ENCODE measurements around the gene NPHP4.

NPHP4 gene

GRCh38 chr1:6003568-6004411 lies 11.6 kb upstream of the NPHP4 start:
- DNase-seq: no peak

DNA sequence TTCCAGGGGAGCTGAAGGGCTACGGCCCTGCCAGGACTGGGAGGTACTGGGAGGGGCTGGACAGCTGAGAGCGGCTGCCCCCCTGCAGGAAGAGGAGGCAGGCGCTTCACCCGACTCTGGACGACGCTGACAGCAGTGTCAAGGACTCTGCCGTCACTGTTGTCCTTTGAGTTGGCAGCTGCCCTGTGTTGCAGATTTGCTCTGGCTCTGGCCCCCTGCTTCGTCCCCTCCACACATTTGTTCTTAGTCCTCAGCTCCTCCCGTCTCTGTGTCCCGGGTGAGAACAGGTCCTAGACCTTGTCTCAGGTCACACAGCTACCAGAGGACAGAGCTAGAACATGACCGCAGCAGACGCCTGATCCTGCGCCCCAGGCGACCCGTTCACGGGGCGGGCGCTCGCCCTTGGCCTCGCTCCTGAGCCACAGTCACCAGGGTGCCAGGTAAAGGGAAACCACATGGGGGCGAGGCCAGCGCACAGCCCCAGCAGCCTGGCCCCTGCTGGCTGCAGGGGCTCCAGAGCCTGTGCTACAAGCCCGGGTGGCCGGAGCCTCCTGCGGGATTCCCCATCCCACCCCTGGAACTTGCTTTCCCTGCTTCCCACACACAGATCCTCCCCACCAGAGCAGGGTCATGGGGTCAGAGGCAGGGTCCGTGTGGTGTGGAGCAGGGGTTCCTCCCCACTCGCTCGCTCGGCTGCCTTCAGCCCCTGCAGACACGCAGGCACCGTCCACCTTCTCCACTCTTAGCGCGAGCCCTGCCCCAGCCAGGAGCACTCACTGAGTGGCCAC lies 10.7 kb upstream of the NPHP4 start:
- no peak for DNase-seq

GRCh38 chr1:6001992-6002576 lies 9.9 kb upstream of the NPHP4 start:
- peak in 1 of 14 donors; percentile 7 for DNase-seq

- DNase-seq: no peak
Observed at GRCh38 chr1:6000444-6001288, 8.4 kb upstream of the NPHP4 start.

DNA sequence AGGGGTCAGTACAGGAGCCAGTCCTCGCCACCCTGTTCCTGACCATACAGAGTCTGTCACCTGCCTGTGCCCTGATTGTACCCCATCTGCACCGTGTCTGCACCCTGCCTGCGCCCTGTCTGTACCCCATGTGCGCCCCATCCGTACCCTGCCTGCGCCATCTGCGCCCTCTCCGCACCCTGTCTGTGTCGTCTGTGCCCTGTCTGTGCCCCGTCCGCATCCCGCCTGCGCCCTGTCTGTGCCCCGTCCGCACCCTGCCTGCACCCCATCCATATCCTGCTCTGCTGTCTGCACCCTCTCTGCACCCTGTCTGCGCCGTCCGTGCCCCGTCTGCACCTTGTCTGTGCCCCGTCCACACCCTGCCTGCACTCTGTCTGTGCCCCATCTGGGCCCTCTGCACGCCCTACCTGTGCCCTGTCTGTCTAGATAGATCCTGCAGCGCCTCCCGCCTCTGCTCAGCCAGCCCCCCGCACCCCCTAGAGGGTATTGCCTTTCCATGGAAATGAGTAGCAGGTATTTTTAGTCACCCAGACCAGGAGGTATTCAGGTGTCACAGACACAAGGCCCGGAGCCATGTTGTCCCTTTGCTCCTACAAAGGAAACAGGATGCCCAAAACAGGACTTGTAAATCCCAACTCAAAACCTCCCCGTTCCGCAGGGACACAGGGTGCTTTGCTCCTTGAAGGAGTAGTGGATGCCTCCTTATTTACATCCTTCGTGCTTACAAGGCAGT lies 7.7 kb upstream of the NPHP4 start:
- DNase-seq: no peak

GRCh38 chr1:5998906-5999301 lies 6.7 kb upstream of the NPHP4 start:
- DNase-seq: no peak

GRCh38 chr1:5998051-5998905 lies 6.1 kb upstream of the NPHP4 start:
- DNase-seq: no peak

DNA sequence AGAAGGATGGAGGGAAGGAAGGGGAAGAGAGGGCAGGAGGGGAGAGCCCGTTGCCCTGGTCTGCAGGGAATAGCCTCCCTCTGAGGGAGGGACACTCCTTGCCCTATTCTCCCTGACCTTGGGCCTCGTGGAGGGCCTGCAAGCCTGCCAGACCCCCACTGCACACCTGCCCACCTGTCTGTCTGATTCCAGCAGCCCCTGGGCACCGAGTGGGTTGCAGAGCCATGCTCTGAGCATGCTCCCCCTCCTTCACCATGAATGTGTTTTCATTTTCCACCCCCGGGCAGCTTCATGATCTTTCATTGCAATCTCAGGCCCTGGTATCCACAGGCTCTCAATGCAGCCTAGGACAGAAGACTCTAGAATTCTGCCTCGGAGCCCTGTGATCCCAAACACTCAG lies 5.1 kb upstream of the NPHP4 start:
- no peak for DNase-seq

DNA sequence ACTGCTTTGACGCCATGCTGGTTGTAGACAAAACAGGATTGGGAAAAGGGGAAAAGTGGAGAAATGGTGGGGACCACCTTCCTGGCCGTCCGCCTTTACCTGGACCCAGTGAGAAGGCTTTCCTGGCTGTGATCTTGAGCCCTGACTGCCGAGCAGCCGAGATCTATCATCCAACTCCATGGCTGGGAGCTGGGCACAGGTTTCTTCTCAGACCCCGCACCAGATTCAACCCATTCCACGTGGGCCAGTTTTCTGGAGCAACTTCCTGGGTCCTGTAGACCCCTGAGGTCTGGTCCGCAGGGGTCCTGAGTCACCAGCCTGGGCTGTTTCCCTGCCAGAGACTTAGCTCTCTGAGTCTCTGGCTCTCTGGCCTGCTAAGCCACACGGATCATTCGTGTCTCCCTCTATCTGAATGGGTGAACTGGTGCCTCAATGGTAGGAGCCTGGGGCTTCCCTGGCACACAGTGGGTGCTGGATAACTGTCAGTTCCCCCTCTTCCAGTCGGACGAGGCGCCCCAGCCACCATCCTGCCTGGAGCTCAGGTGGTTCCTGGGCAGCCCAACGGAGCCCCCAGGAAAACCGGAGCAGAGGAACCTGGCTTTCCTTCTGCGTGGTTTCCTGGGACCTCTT lies 4.5 kb upstream of the NPHP4 start:
- no peak for DNase-seq

DNA sequence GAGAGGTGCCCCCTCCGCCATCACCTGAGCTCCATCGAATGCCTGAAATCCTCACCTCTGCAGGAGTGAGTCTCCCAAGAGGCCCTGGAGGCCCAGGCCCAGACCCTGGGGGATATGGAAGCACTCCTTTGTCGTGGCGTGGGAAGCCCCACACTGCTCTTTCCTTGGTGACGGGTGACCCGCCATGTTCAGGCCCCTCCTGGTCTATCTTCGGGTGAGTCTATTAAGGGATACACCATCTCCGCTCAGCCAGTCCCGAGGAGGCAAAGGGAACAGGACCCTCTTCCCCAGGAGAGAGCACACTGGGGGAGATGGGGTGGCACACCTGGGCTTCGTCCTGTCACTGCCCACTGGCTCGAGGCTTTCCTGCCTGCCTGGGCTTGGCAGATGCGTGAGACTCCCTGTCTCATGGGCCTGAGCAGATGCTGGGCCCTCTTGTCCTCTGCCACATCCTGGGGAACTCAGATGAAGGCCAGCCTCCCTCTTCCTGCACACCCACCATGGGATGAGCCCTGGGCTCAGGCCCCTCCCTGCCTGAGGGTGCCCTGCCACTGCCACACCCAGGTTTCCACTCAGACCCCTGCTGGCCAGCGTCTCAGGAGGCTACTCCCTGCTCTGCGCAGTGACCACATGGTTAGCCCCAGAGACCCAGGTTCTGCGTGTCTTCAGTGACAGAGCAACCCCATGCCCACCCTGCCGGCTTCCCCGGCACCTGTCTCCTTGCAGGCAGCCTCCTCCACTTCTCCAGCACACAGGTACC lies 3.8 kb upstream of the NPHP4 start:
- DNase-seq: no peak

- peak in 1 of 14 donors; percentile 54 for DNase-seq
Observed at GRCh38 chr1:5994713-5995621, 2.7 kb upstream of the NPHP4 start.

GRCh38 chr1:5993556-5994491 lies 1.6 kb upstream of the NPHP4 start:
- DNase-seq: peak in 1 of 14 donors; percentile 38

- peak in 1 of 14 donors; percentile 39 for DNase-seq
Observed at GRCh38 chr1:5992814-5993555, 760 bp upstream of the NPHP4 start.

DNA sequence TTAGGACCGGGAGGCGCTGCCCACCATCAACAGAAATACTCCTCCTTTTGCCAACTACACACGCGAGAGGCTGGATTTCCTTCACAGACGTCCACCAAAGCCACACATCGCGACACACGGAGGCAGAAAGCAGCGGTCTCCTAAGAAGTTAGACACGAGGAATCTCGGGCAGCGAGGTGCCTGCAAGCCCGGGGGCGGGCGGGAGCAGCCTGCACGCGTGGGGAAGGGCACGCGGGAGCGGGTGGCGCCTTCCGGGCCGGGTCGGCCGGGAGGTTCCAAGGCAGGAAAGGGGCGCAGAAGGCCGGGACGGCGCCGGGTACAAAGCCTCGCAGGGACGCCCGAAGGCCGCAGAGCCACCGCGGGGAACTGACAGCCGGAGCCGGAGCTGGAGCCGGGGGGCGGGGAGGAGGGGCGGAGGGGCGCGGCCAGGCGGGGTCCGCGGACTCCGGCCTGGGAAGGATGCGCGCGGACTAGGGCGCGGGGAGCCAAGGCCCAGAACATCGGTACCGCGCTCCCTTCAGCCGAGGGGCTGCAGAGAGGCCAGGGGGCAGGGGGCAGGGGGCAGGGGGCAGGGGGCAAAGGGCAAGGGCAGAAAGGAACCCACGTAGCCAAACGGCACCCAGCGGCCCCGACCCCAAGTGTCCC lies 722 bp downstream of the NPHP4 start:
- peak in 9 of 14 donors; percentile 46 to 74 (median 60) for DNase-seq

GRCh38 chr1:5990913-5991312 lies 1.3 kb downstream of the NPHP4 start:
- DNase-seq: no peak

All from C1 segment of cervical spinal cord (tissue), 14 donors.